ENCODE results near the gene POP7. TPM values are rescaled to one million over a fixed set of nuclear protein-coding genes. Genes with fewer than 3 reads are reported as not detected.
"Not testable (repeated sequence)": the region's sequence is repeated elsewhere in the genome, so short reads cannot be mapped to it uniquely, and the experiment has no call there.

The POP7 gene
- 10 to 100 TPM; 38.7 to 42.2 TPM for total RNA-seq

- Mint-ChIP-seq H3K36me3 (peaks cover 8% of the 10 kb centered on the region), H3K9me3 (no peaks in the 10 kb centered on the region), H3K4me1 (ENCODE audit: low read depth) (peaks cover 14% of the 10 kb centered on the region), H3K27me3 (no peaks in the 10 kb centered on the region), H3K4me3 (peak within 1 kb of the TSS; percentile 90), H3K27ac (peak within 1 kb of the TSS; percentile 88)
- ChIA-PET POLR2A (interaction anchor here (0.6 to 2.3 kb wide), 25 partner anchors 11 to 580 kb away, joined by 3 to 38 read pairs (median 4); partner anchors contain the start of genes FBXO24, GIGYF1, GNB2 and MBLAC1), CTCF (interaction anchor here (0.6 to 6.5 kb wide), 57 partner anchors 11 to 615 kb away, joined by 3 to 132 read pairs (median 4); partner anchors contain the start of genes EPO, FBXO24, GIGYF1 and GNB2)
- DNase-seq: peak; percentile 99
- intact Hi-C loops (cut with micrococcal nuclease): loop anchor here (1.0 to 5.0 kb wide), 6 partner anchors 12 to 277 kb away; partner anchors contain the start of genes GIGYF1, GNB2, MEPCE and SLC12A9
Observed at GRCh38 chr7:100705753-100706671, at the start of gene POP7. POP7 (plus strand) TSS chr7:100706121; CDS start chr7:100706831, 710 bp downstream.

DNA sequence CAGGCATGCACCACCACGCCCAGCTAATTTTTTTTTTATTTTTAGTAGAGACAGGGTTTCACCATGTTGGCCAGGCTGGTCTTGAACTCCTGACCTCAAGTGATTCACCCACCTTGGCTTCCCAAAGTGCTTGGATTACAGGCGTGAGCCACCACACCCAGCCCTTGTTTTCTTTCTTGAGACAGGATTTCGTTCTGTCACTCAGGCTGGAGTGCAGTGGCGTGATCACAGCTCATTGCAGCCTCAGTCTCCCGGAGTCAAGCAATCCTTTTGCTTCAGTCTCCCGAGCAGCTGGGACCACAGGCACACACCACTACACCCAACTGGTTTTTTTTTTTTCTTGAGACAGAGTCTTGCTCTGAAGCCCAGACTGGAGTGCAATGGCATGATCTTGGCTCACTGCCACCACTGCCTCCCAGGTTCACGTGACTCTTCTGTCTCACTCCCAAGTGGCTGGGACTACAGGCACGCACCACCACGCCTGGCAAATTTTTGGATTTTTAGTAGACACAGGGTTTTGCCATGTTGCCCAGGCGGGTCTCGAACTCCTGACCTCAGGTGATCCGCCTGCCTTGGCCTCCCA is 43.6 kb upstream of the POP7 start:
- H3K27me3 Mint-ChIP-seq: peaks cover 12% of the 10 kb centered on the region
- intact Hi-C loops (cut with micrococcal nuclease); POLR2A ChIA-PET; H3K4me3 Mint-ChIP-seq; H3K4me1 Mint-ChIP-seq (ENCODE audit: low read depth); H3K36me3 Mint-ChIP-seq; DNase-seq; H3K9me3 Mint-ChIP-seq; H3K27ac Mint-ChIP-seq; CTCF ChIA-PET: not testable (repeated sequence)

DNA sequence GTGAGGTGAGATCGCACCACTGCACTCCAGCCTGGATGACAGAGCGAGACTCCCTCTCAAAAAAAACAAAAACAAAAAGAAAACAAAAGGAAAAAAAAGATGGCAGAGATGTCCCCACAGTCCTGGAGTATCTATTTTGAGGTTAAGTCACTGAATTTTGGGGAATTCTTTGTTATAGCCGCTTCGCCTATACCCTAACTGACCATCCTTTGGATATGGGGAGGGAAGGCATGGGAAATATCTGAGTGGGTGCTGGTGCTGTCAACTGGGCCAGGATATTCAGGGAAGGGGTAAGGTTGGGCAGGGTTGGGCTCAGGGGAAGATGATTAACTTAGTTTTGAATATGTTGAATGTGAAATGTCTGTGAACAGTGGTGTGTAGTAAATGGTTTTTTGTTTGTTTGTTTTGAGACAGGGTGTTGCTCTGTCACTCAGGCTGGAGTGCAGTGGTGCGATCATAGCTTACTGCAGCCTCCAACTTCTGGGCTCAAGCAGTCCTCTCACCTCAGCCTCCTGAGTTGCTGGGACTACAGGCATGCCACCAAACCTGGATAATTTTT is 40.7 kb upstream of the POP7 start:
- Mint-ChIP-seq H3K4me1 (ENCODE audit: low read depth) (no peaks in the 10 kb centered on the region), H3K27ac (no peak overlapping the region), H3K27me3 (peaks cover 3% of the 10 kb centered on the region), H3K9me3 (no peaks in the 10 kb centered on the region), H3K4me3 (no peak overlapping the region), H3K36me3 (no peaks in the 10 kb centered on the region)
- intact Hi-C loops (cut with micrococcal nuclease): no loop called here
- POLR2A ChIA-PET: interaction anchor here (1.4 kb wide), 1 partner anchor 34 kb away, joined by 3 read pairs; no protein-coding TSS in a partner anchor
- no peak for DNase-seq
- CTCF ChIA-PET: interaction anchor here (1.1 kb wide), 1 partner anchor 412 kb away, joined by 3 read pairs; no protein-coding TSS in a partner anchor

- no peak for DNase-seq
- no peaks in the 10 kb centered on the region for H3K36me3 Mint-ChIP-seq
- ChIA-PET CTCF (interaction anchor here (0.7 to 2.4 kb wide), 4 partner anchors 24 to 103 kb away, joined by 3 to 7 read pairs (median 4); no protein-coding TSS in a partner anchor), POLR2A (no interaction called here)
- intact Hi-C loops (cut with micrococcal nuclease): no loop called here
- H3K9me3 Mint-ChIP-seq: no peaks in the 10 kb centered on the region
- peaks cover 2% of the 10 kb centered on the region for H3K27me3 Mint-ChIP-seq
- H3K4me3 Mint-ChIP-seq: no peak overlapping the region
- no peak overlapping the region for H3K27ac Mint-ChIP-seq
- H3K4me1 Mint-ChIP-seq (ENCODE audit: low read depth): no peaks in the 10 kb centered on the region
Observed at GRCh38 chr7:100667331-100668068, 38.4 kb upstream of the POP7 start.

DNA sequence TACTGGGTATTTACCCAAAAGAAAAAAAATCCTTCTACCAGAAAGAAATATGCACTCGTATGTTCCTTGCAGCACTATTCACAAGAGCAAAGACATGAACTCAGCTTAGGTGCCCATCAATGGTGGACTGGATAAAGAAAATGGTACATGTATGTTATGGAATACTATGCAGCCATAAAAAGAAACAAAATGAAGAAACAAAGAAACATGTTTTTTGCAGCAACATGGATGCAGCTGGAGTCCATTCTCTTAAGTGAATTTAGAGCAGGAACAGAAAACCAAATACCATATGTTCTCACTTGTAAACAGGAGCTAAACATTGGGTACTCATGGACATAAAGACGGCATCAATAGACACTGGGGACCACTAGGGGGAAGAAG is 37.9 kb upstream of the POP7 start:
- no peak overlapping the region for H3K4me3 Mint-ChIP-seq
- CTCF ChIA-PET: interaction anchor here (0.7 to 2.4 kb wide), 4 partner anchors 23 to 104 kb away, joined by 3 to 7 read pairs (median 4); no protein-coding TSS in a partner anchor

DNA sequence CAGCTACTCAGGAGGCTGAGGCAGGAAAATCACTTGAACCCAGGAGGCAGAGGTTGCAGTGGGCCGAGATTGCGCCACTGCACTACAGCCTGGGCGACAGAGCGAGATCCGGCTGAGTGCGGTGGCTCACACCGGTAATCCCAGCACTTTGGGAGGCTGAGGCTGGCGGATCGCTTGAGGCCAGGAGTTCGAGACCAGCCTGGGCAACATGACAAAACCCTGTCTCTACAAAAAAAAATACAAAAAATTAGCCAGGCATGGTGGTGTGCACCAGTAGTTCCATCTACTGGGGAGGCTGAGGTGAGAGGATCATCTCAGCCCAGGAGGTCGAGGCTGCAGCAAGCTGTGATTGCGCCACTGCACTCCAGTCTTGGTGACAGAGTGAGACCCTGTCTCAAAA is 36.8 kb upstream of the POP7 start:
- POLR2A ChIA-PET; H3K4me1 Mint-ChIP-seq (ENCODE audit: low read depth); DNase-seq; H3K27ac Mint-ChIP-seq; H3K4me3 Mint-ChIP-seq; intact Hi-C loops (cut with micrococcal nuclease); H3K36me3 Mint-ChIP-seq; H3K9me3 Mint-ChIP-seq; H3K27me3 Mint-ChIP-seq: not testable (repeated sequence)
- CTCF ChIA-PET: interaction anchor here (0.6 to 2.4 kb wide), 3 partner anchors 21 to 35 kb away, joined by 4 to 7 read pairs (median 5); no protein-coding TSS in a partner anchor

More for the DNA sequence above, 37.9 kb upstream of the POP7 start:
- no peak for DNase-seq
- Mint-ChIP-seq H3K27ac (no peak overlapping the region), H3K4me1 (ENCODE audit: low read depth) (no peaks in the 10 kb centered on the region), H3K36me3 (no peaks in the 10 kb centered on the region), H3K9me3 (no peaks in the 10 kb centered on the region), H3K27me3 (peaks cover 2% of the 10 kb centered on the region)
- POLR2A ChIA-PET: no interaction called here
- intact Hi-C loops (cut with micrococcal nuclease): no loop called here

GRCh38 chr7:100670074-100670473 is 35.8 kb upstream of the POP7 start:
- no peaks in the 10 kb centered on the region for H3K4me1 Mint-ChIP-seq (ENCODE audit: low read depth)
- DNase-seq: no peak
- H3K27me3 Mint-ChIP-seq: peaks cover 2% of the 10 kb centered on the region
- peaks cover 6% of the 10 kb centered on the region for H3K36me3 Mint-ChIP-seq
- intact Hi-C loops (cut with micrococcal nuclease): no loop called here
- no peak overlapping the region for H3K4me3 Mint-ChIP-seq
- ChIA-PET CTCF (interaction anchor here (1.0 to 1.3 kb wide), 3 partner anchors 21 to 187 kb away, joined by 3 to 5 read pairs (median 4); no protein-coding TSS in a partner anchor), POLR2A (no interaction called here)
- H3K27ac Mint-ChIP-seq: no peak overlapping the region
- H3K9me3 Mint-ChIP-seq: no peaks in the 10 kb centered on the region

DNA sequence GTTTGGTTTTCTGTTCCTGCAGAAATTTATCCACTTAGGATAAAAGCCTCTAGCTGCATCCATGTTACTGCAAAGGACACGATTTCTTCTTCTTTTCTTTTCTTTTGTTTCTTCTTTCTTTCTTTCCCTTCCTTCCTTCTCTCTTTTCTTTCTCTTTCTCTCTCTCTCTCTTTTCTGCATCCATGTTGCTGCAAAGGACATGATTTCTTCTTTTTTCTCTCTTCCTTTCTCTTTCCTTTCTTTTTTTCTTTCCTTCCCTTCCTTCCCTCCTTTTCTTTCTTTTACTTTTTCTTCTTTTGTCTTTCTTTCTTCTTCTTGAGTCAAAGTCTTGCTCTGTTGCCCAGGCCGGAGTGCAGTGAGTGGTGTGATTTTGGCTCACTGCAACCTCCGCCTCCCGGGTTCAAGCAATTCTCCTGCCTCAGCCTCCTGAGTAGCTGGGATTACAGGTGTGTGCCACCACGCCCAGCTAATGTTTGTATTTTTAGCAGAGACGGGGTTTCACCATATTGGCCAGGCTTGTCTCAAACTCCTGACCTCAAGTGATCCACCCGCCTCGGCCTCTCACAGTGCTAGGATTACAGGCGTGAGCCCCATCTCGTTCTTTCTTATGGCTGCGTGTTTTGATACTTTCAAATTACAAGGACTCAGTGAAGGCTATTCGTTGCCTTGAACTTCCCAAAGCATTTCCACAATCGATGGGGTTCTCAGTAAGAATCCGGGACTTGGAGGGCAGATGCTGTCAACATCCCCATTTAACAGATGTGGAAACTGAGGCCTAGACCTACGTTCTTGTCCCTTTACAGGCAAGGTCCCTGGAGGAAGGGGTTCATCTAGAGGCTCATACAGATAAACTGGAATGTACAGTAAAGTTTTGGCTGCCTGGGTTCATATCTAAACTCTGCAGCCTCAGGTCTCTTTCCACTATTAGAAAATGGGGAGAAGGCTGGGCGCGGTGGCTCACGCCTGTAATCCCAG is 34.3 kb upstream of the POP7 start:
- DNase-seq: no peak
- Mint-ChIP-seq H3K27me3 (peaks cover 2% of the 10 kb centered on the region), H3K9me3 (no peaks in the 10 kb centered on the region), H3K36me3 (peaks cover 10% of the 10 kb centered on the region), H3K4me1 (ENCODE audit: low read depth) (peaks cover 4% of the 10 kb centered on the region), H3K4me3 (no peak overlapping the region), H3K27ac (no peak overlapping the region)
- intact Hi-C loops (cut with micrococcal nuclease): no loop called here
- ChIA-PET POLR2A (interaction anchor here (1.5 kb wide), 1 partner anchor 59 kb away, joined by 7 read pairs; the partner anchor contains the start of gene MOSPD3), CTCF (interaction anchor here (0.6 to 1.6 kb wide), 2 partner anchors 34 to 204 kb away, joined by 3 to 11 read pairs; partner anchors contain the start of gene POP7)

- no peaks in the 10 kb centered on the region for H3K9me3 Mint-ChIP-seq
- CTCF ChIA-PET: interaction anchor here (0.9 to 1.6 kb wide), 5 partner anchors 18 to 127 kb away, joined by 3 to 11 read pairs (median 4); partner anchors contain the start of gene POP7
- peaks cover 22% of the 10 kb centered on the region for H3K36me3 Mint-ChIP-seq
- H3K27ac Mint-ChIP-seq: peak within 1 kb of the TSS; percentile 97
- H3K27me3 Mint-ChIP-seq: no peaks in the 10 kb centered on the region
- peak within 1 kb of the TSS; percentile 95 for H3K4me3 Mint-ChIP-seq
- peaks cover 8% of the 10 kb centered on the region for H3K4me1 Mint-ChIP-seq (ENCODE audit: low read depth)
- DNase-seq: peak; percentile 100
- intact Hi-C loops (cut with micrococcal nuclease): loop anchor here (1.0 kb wide), 5 partner anchors 32 to 194 kb away; partner anchors contain the start of genes FBXO24, LRCH4, MOSPD3 and TSC22D4
- POLR2A ChIA-PET: interaction anchor here (0.6 to 1.5 kb wide), 7 partner anchors 18 to 244 kb away, joined by 3 to 7 read pairs (median 3); partner anchors contain the start of genes AGFG2, FBXO24, LRCH4 and MOSPD3
Observed at GRCh38 chr7:100673302-100673941, 32.5 kb upstream of the POP7 start, which contains the start of gene GNB2. GNB2 (plus strand) TSS chr7:100673740; CDS start chr7:100676266, 2,526 bp downstream.
